Measurements from ENCODE around the gene VTI1A.
A peak's percentile ranks its signal among the peaks of the same experiment; 100 is the strongest.

Gene VTI1A

GRCh38 chr10:112695539-112695938 is 248.5 kb downstream of the VTI1A start:
- no peak for DNase-seq

GRCh38 chr10:112696592-112696991 is 249.6 kb downstream of the VTI1A start:
- no peak for DNase-seq

DNA sequence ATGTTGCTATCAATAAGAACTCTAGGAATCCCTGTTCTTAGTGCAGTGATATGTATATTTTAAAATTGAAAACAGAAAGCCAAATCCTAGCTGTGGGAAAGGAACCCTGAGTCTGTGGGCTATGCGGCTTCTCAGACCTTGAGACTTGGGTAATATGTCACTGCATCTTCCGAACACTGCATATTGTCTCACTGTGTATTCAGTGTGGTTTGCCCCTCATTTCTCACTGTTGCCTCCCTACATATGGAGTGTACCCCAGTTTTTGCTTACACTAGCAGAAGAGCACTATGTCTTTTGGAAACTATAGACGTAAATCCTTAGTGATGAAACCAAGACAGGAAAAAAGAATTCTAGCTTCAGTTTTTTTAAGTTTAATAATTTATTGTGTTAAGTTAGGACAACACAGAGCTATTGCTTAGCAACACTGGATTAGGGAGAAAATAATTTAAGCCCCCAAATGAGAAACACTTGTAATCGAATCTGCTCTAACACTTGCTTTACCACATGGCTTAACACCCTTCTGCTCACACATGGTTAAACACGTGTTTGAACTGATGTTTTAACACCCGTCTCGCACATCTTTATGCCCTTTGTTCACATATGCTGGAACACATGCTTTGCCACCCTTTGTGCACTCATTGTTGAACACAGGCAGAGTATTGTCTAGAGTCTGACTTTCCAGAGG is 251.3 kb downstream of the VTI1A start:
- no peak for DNase-seq

DNA sequence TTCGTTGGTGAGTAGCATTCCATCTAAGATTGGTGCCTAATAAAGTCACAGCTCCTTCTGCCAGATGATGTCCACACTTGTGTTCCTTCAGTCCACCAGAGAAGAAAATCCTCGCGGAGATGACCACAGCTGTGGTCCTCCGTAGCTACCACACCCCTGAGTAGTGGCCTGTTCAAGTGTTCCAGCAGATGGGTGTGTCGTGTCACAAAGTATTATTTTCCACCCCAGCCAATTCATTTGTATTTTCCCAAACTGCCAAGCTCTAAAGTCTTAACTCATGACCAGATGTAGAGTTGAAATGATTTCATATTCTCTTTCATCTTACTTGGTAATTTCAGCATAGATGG is 251.8 kb downstream of the VTI1A start:
- DNase-seq: no peak

DNA sequence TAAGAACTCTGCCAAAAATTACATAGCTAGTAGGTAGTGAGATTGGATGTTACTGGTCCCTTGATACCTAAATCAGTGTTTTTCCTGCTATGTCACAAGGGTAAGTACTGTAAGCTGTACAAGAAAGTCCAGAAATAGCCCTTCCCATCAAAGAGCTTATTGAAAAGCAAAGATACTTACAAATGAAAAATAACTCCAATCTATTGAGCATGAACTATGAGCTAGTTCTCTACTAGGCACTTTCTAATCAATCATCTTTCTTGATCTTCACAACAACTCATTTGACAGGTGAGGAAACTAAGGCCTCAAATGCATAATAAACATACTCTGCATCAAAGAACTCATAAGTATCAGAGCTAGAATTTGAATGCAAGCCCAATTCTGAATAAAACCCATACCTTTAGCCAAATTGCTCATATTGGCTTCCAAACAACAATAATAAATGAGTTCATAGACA is 253.2 kb downstream of the VTI1A start:
- DNase-seq: no peak

GRCh38 chr10:112701211-112701877 is 254.3 kb downstream of the VTI1A start:
- DNase-seq: no peak

- DNase-seq: peak in 1 of 2 donors; percentile 20
Observed at GRCh38 chr10:112701878-112702255, 254.9 kb downstream of the VTI1A start.

- DNase-seq: no peak
Observed at GRCh38 chr10:112706577-112706976, 259.6 kb downstream of the VTI1A start.

DNA sequence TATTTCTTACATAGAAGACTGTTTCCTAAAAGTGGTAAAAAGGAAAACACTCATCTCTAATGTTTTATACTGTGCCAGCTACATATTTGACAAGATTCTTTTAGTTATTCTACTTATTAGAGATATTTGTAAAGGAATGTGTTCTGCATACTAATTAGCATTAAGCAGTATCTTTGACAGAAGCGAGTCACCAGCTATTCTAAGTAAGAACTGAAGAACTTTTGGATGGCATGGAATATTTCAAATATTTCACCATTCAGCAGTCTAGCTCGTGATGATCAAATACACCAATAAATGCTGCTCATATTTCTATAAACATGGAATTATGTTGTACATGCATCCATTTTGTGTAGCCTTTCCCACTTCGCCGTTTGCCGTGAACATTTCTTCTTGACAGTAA is 261.4 kb downstream of the VTI1A start:
- DNase-seq: no peak

- no peak for DNase-seq
Observed at GRCh38 chr10:112710528-112710927, 263.5 kb downstream of the VTI1A start.

- DNase-seq: no peak
Observed at GRCh38 chr10:112711366-112711765, 264.4 kb downstream of the VTI1A start.

GRCh38 chr10:112712536-112712935 is 265.5 kb downstream of the VTI1A start:
- no peak for DNase-seq

GRCh38 chr10:112713411-112713810 is 266.4 kb downstream of the VTI1A start:
- DNase-seq: no peak

DNA sequence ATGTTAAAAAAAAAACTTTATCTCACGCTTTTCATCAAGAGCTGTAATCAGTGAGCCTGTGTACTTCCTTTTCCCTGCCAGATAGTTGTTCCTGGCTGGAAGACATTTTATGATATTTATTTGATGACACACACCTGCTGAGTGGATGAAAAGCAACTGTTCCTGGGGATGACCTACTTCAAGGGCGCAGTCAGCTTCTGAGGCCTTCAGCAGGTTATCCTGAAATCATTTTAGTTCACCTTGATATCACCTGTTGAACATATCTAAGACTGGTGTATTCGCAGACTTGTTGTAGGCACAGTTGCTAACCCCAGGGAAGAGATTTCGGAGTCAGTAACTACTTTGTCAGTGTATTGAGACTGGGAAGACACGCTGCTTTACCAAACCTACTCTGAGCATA is 268.6 kb downstream of the VTI1A start:
- no peak for DNase-seq

DNA sequence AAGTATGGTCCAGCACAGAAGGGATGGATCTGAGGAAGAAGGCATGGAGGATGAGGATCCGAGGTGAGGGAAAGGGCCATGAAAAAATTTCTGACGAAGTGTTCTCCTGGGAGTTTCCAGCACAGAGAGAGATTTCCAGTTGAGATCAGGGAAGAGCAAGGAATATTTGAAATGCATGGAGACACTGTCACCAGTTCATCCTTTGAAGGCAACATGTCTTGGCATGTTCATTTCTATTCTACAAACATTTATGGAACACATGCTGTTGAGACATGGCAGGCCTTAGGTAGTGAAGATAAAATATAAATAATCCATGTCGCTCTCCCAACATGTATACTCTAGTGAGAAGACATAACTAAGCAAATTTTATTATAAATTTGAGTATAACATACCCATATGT is 269.1 kb downstream of the VTI1A start:
- DNase-seq: no peak

DNA sequence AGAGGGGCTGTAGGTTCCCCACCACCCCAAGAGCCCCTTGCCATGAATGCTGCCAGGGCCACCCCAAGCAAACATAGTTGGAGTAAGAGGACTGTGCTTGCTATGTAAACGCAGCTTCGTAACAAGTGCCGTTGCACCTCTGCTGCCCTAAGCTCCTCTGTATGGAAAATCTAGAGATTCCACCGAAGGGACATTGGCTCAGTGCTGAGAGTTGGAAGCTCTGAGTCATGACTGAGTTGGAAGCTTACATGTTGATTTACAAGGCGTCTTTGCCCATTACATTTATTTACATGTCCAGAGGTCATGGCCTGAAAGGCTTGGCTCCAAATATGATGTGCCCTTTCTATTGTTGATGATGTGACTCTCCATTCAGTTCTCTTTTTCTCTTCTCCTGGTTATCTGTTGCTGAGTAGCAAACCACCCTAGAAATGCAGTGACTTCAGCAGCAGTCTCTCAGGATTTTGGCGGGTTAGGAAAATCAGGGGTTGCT is 270.0 kb downstream of the VTI1A start:
- no peak for DNase-seq

DNA sequence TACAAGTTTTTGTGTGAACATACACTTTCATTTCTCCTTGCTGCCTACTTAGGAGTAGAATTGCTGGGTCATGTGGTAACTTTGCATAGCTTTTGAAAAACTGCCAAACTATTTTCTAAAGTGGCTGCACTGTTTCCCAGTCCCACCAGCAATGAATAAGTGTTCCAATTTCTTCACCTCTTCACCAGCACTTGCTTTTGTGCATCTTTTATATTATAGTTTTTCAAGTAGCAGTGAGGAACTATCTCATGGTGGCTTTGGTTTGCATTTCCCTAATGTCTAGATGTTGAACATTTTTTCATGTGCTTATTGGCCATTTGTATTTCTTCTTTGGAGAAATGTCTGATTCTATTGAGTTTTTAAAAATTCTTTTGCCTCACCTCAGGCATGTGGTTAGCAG is 273.2 kb downstream of the VTI1A start:
- DNase-seq: no peak

GRCh38 chr10:112721080-112721698 is 274.2 kb downstream of the VTI1A start:
- DNase-seq: peak in 1 of 2 donors; percentile 19

- no peak for DNase-seq
Observed at GRCh38 chr10:112722758-112723157, 275.7 kb downstream of the VTI1A start.

GRCh38 chr10:112723876-112724275 is 276.9 kb downstream of the VTI1A start:
- no peak for DNase-seq

- no peak for DNase-seq
Observed at GRCh38 chr10:112724404-112724991, 277.5 kb downstream of the VTI1A start.

GRCh38 chr10:112728118-112728883 is 281.3 kb downstream of the VTI1A start:
- DNase-seq: no peak

DNA sequence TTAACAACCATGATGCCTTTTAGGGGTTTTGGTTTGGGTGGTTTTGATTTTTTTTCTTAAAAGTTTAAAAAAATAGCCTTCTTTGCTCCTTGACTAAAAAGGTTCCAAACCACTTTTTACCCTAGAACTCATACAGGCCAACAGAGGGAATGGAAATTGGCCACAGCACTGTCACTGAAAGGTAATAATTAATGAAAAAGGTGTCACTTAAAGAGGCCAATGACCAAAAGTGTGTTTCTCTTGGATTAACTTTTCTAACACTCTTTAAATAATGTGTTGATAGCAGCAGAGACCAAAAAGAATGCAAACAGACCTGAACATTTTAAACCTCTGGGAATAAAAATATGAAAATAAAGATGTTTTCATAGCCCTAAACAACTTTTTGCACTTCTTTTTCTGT is 282.0 kb downstream of the VTI1A start:
- no peak for DNase-seq

Data from bone marrow (tissue), 2 donors.